NOMO-1 (cell line): Measurements from ENCODE around the gene TMEM45A.
"Not testable (repeated sequence)": the region's sequence is repeated elsewhere in the genome, so short reads cannot be mapped to it uniquely, and the experiment has no call there.

Source experiments
- DNase-seq, 2 experiments: peaks; one replicate each; lab custom pipeline; 2025; ENCODE audit not compliant: unreplicated experiment in 2 of 2; lab: John Stamatoyannopoulos, UW

The TMEM45A gene

GRCh38 chr3:100563652-100564211, 71.3 kb downstream of the TMEM45A start:
- DNase-seq = peak; percentile 16 to 50

GRCh38 chr3:100570811-100571210, 78.4 kb downstream of the TMEM45A start:
- DNase-seq = no peak

- no peak for DNase-seq
Measured at GRCh38 chr3:100574536-100574935, 82.1 kb downstream of the TMEM45A start.

- no peak for DNase-seq
Measured at GRCh38 chr3:100575704-100576103, 83.3 kb downstream of the TMEM45A start.

- no peak for DNase-seq
Measured at GRCh38 chr3:100577382-100578008, 85.1 kb downstream of the TMEM45A start.

GRCh38 chr3:100578646-100579045, 86.2 kb downstream of the TMEM45A start:
- DNase-seq = no peak

- no peak for DNase-seq
Measured at GRCh38 chr3:100580147-100580546, 87.7 kb downstream of the TMEM45A start.

GRCh38 chr3:100581650-100582049, 89.2 kb downstream of the TMEM45A start:
- DNase-seq = no peak

GRCh38 chr3:100582157-100582556, 89.7 kb downstream of the TMEM45A start:
- DNase-seq = not testable (repeated sequence)

- DNase-seq = no peak
Measured at GRCh38 chr3:100584101-100584660, 91.8 kb downstream of the TMEM45A start.

GRCh38 chr3:100586832-100587231, 94.4 kb downstream of the TMEM45A start:
- no peak for DNase-seq

GRCh38 chr3:100588251-100588650, 95.8 kb downstream of the TMEM45A start:
- DNase-seq = no peak

GRCh38 chr3:100590114-100590839, 97.9 kb downstream of the TMEM45A start:
- peak; percentile 4 to 73 for DNase-seq

- DNase-seq = no peak
Measured at GRCh38 chr3:100590840-100591147, 98.4 kb downstream of the TMEM45A start.

GRCh38 chr3:100591411-100591810, 99.0 kb downstream of the TMEM45A start:
- no peak for DNase-seq

GRCh38 chr3:100600181-100601042, 108.0 kb downstream of the TMEM45A start:
- DNase-seq = no peak

- peak; percentile 7 to 83 for DNase-seq
Measured at GRCh38 chr3:100602506-100603444, 110.4 kb downstream of the TMEM45A start.

GRCh38 chr3:100603469-100603868, 111.0 kb downstream of the TMEM45A start:
- peak in 1 of 2 experiments; percentile 52 for DNase-seq

- DNase-seq = no peak
Measured at GRCh38 chr3:100605358-100605757, 112.9 kb downstream of the TMEM45A start.
